Vagina (tissue), 2 donors: ENCODE measurements around the gene ARPC4. TPM values are rescaled to one million over a fixed set of nuclear protein-coding genes. Genes with fewer than 3 reads are reported as not detected.

Experiments
- DNase-seq, 2 donors: peaks; one replicate each; pipeline ENCODE4 v3.0.0-alpha.2; 2017; ENCODE audit errors: extremely low spot score in 2 of 2
- H3K27ac ChIP-seq: fragments of 200-600 bp; sonication (generic); one replicate; pipeline ENCODE4 v1.5.1; 2019
- H3K27me3 ChIP-seq: fragments of 200-600 bp; sonication (generic); one replicate; pipeline ENCODE4 v1.5.1; 2019
- H3K36me3 ChIP-seq, 2 donors: fragments of 200-600 bp; sonication (generic); one replicate each; pipeline ENCODE4 v1.5.1; 2017 to 2019
- H3K4me1 ChIP-seq: fragments of 200-600 bp; sonication (generic); one replicate; pipeline ENCODE4 v1.5.1; 2019
- H3K4me3 ChIP-seq, 2 donors: fragments of 200-600 bp; sonication (generic); 1 replicate in 1 of 2; 2 replicates in 1 of 2; pipeline ENCODE4 v1.5.1; 2016 to 2019
- H3K9me3 ChIP-seq: fragments of 200-600 bp; sonication (generic); one replicate; pipeline ENCODE4 v1.5.1; 2019
- CTCF ChIP-seq, 3 experiments: fragments of 450-650 bp in 2 of 3; fragments of 200-600 bp in 1 of 3; sonication (generic) in 1 of 3; IDR thresholded peaks; one replicate each; pipeline ENCODE4 v1.5.1; 2017 to 2019; ENCODE audit warnings: antibody characterized with exemption in 3 of 3, mild to moderate bottlenecking in 2 of 3, moderate library complexity in 2 of 3
- POLR2A ChIP-seq, 2 donors: fragments of 450-650 bp; IDR thresholded peaks; one replicate each; pipeline ENCODE4 v1.6.1; 2017; ENCODE audit warnings: antibody characterized with exemption in 2 of 2, mild to moderate bottlenecking in 2 of 2, moderate library complexity in 2 of 2
- POLR2AphosphoS5 ChIP-seq, 2 donors: sonication (generic); formaldehyde crosslinking; IDR thresholded peaks; one replicate each; pipeline ENCODE4 v1.9.0; 2017; ENCODE audit warnings: antibody characterized with exemption in 2 of 2, mild to moderate bottlenecking in 2 of 2, low read depth in 1 of 2; ENCODE audit not compliant: insufficient read depth in 1 of 2
- intact Hi-C: fragments of 100-400 bp; cut with DNase I; formaldehyde crosslinking; loops from one replicate; pipeline ENCODE4 v1.15.1; 2023
- total RNA-seq: library from RNA; depleted of rRNA; stranded (reverse); fragments of >200 nt; gene quantifications from one replicate; pipeline ENCODE4 v1.2.3, GENCODE V29; 2016

The ARPC4 gene
- total RNA-seq, 1 donor from 2014 or later = 124 TPM

- no peak for DNase-seq
- Histone ChIP-seq H3K27ac (no peak overlapping the region), H3K4me3 (no peak overlapping the region), H3K36me3 (peaks cover 5 to 54% of the 10 kb centered on the region in 2 donors), H3K27me3 (no peaks in the 10 kb centered on the region), H3K9me3 (no peaks in the 10 kb centered on the region), H3K4me1 (peaks cover 18% of the 10 kb centered on the region)
- intact Hi-C loops = loop anchor here (10.0 kb wide), 1 partner anchor 129 kb away; the partner anchor contains the start of gene CRELD1
- no peak for TF ChIP-seq POLR2A (IDR thresholded peaks at IDR 0.05)
- TF ChIP-seq POLR2AphosphoS5 (IDR thresholded peaks at IDR 0.05; ENCODE audit: insufficient read depth in 1 of 2, low read depth in 1 of 2) = no peak
- TF ChIP-seq CTCF (IDR thresholded peaks at IDR 0.05) = no peak
Observed at GRCh38 chr3:9806137-9806536, 13.3 kb downstream of the ARPC4 start.

GRCh38 chr3:9806688-9807589 is 14.1 kb downstream of the ARPC4 start:
- Histone ChIP-seq H3K4me1 (peaks cover 19% of the 10 kb centered on the region), H3K36me3 (peaks cover 0 to 46% of the 10 kb centered on the region in 2 donors), H3K4me3 (no peak overlapping the region), H3K9me3 (no peaks in the 10 kb centered on the region), H3K27ac (no peak overlapping the region), H3K27me3 (no peaks in the 10 kb centered on the region)
- DNase-seq = no peak
- intact Hi-C loops = loop anchor here (10.0 kb wide), 1 partner anchor 128 kb away; the partner anchor contains the start of gene CRELD1
- TF ChIP-seq POLR2A (IDR thresholded peaks at IDR 0.05) (no peak), POLR2AphosphoS5 (IDR thresholded peaks at IDR 0.05; ENCODE audit: insufficient read depth in 1 of 2, low read depth in 1 of 2) (no peak), CTCF (IDR thresholded peaks at IDR 0.05) (no peak)

GRCh38 chr3:9807981-9808344 is 15.1 kb downstream of the ARPC4 start:
- intact Hi-C loops = loop anchor here (10.0 kb wide), 1 partner anchor 127 kb away; the partner anchor contains the start of gene CRELD1
- TF ChIP-seq POLR2AphosphoS5 (IDR thresholded peaks at IDR 0.05; ENCODE audit: insufficient read depth in 1 of 2, low read depth in 1 of 2) = no peak
- TF ChIP-seq POLR2A (IDR thresholded peaks at IDR 0.05) = no peak
- no peak for TF ChIP-seq CTCF (IDR thresholded peaks at IDR 0.05)
- Histone ChIP-seq H3K27ac (no peak overlapping the region), H3K4me3 (no peak overlapping the region), H3K9me3 (no peaks in the 10 kb centered on the region), H3K27me3 (no peaks in the 10 kb centered on the region), H3K36me3 (peaks cover 0 to 42% of the 10 kb centered on the region in 2 donors), H3K4me1 (peaks cover 19% of the 10 kb centered on the region)
- DNase-seq = no peak

- no peak overlapping the region for H3K4me3 ChIP-seq
- no peak for DNase-seq
- TF ChIP-seq CTCF (IDR thresholded peaks at IDR 0.05) (no peak), POLR2AphosphoS5 (IDR thresholded peaks at IDR 0.05; ENCODE audit: insufficient read depth in 1 of 2, low read depth in 1 of 2) (no peak), POLR2A (IDR thresholded peaks at IDR 0.05) (no peak)
- intact Hi-C loops = loop anchor here (10.0 kb wide), 1 partner anchor 126 kb away; the partner anchor contains the start of gene CRELD1
- peaks cover 0 to 42% of the 10 kb centered on the region in 2 donors for H3K36me3 ChIP-seq
- peaks cover 19% of the 10 kb centered on the region for H3K4me1 ChIP-seq
- no peaks in the 10 kb centered on the region for H3K27me3 ChIP-seq
- H3K27ac ChIP-seq = peak overlapping the region; percentile 94
- H3K9me3 ChIP-seq = no peaks in the 10 kb centered on the region
Observed at GRCh38 chr3:9808345-9809037, 15.6 kb downstream of the ARPC4 start.
